Measurements from ENCODE around the gene FBN1.

The FBN1 gene

GRCh38 chr15:48645558-48646330, at the start of gene FBN1:
TSS of gene FBN1 (minus strand) at chr15:48645709. CDS start at chr15:48644769, 940 bp downstream.
- no peak for DNase-seq

DNA sequence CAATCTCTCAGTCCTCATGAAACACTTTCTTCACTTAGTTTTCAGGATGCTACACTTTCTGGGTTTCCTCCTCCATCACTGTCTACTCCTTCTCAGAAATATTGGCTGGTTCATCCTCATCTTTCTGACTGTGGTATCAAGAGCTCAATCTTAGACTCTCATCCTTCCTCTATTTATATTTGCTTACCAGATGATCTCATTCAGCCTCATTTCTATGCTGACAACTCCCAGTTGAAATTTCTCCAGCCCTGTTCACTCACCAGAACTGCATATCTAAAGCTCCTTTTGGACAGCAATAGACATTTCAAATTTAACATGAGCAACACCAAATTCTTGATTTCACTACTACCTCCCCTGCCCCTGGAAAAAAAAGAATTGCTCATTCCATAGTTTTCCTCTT, 48.0 kb upstream of the FBN1 start:
- DNase-seq: no peak

- DNase-seq: no peak
Observed at GRCh38 chr15:48688493-48688892, 43.0 kb upstream of the FBN1 start.

GRCh38 chr15:48683991-48684765, 38.7 kb upstream of the FBN1 start:
- DNase-seq: no peak

DNA sequence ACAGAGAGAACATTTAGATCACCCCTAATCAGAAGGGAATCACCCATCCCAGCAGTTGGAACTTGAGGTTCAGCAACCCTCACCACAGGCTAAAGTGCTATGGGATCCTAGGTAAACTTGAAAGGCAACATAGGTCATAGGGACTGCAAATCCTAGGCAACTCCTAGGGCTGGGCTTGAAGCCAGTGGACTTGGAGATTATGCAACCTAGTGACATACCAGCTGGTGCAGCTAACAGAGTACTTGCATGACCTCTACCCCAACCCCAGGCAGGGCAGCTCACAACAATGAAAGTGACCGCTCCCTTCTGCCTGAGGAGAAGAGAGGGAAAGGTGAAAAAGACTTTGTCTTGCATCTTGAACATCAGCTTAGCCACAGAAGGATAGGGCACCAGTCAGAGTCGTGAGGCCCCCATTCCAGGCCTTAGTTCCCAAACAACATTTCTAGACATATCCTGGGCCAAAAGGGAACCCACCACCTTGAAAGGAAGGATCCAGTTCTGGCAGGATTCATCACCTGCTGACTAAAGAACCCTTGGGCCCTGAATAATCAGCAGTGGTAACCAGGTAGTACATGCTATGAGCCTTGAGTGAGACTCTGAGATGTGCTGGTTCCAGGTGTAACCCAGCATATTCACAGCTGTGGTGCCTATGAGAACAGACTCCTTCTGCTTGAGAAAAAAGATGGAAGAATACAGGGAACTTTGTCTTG, 37.6 kb upstream of the FBN1 start:
- no peak for DNase-seq

DNA sequence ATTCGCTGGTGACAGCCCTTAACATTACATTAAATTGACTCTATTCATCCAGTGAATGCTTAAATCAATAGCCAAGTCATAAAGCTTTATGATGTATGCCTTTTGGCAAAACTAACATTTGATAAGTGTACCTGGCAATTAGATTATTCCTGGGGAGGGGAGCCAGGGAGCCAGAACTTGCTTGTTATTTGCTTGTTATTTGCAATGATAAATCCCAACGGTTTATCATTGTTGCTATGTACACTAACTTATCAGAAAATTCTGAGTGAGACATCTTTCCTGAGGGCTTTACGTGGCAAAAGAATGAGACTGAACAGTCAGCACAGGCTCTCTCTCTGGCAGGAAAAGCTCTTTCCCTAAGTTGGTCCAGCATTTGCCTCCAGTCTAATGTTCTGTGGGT, 35.8 kb upstream of the FBN1 start:
- DNase-seq: no peak

- DNase-seq: no peak
Observed at GRCh38 chr15:48680841-48681240, 35.3 kb upstream of the FBN1 start.

GRCh38 chr15:48679952-48680351, 34.4 kb upstream of the FBN1 start:
- DNase-seq: no peak

DNA sequence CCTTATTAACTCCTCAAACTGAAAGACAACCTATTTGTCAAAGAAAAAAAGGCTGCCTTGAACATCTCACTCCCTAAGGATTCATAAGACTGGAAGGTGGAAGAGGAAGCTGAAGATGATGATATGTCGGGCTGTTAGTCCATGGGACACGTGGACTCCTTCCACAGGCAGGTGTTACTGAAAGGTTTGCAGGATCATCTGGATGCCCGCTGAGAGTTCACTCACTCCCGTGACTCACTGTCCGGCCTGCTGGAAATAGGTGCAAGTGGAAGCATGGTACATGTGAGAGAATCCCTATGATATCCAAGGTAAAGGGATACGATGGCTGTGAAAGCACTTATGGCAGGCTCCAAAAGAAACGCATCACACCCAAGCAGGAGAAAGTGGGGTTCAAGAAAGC, 33.3 kb upstream of the FBN1 start:
- DNase-seq: no peak

DNA sequence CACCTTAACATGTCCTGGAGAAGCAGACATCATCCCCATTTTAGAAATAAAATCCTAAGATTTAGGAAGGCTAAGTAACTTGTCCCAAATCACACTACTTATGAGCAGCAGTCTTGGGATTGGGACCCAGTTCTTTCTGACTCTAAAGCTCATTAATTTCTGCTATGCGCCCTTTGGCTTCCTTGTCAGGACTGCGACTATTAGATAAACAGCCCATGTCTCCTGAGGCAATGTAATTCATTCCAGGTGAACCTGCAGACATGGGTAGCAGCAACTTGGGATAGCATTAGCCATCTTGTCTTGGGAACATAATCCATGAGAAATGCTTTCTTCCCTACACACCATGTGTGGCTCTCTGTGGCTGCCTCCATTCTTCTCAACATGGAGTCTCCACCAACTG, 32.3 kb upstream of the FBN1 start:
- no peak for DNase-seq

GRCh38 chr15:48675436-48675835, 29.9 kb upstream of the FBN1 start:
- no peak for DNase-seq

GRCh38 chr15:48674876-48675275, 29.4 kb upstream of the FBN1 start:
- DNase-seq: no peak

DNA sequence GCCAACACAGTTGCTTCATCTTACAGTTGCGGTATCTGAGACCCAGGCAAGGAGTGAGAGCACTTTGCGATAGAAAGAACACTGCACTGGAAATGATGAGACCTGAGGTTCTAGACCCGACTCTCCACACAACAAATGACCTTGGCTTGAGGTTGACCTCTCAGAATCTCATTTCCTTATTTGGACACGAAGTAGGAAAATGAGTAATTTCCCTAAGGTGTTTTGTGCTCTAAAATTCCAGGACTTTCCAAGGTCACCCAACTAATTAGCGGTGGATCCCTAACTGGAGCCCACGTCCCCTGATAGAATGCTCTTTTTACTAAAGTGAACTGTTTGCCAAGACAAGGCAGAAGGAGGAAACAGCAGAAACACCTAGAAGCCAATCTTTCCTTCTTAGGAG, 26.7 kb upstream of the FBN1 start:
- no peak for DNase-seq

- DNase-seq: no peak
Observed at GRCh38 chr15:48671103-48672022, 25.9 kb upstream of the FBN1 start.

GRCh38 chr15:48667701-48668100, 22.2 kb upstream of the FBN1 start:
- no peak for DNase-seq

GRCh38 chr15:48664436-48664835, 18.9 kb upstream of the FBN1 start:
- DNase-seq: no peak

DNA sequence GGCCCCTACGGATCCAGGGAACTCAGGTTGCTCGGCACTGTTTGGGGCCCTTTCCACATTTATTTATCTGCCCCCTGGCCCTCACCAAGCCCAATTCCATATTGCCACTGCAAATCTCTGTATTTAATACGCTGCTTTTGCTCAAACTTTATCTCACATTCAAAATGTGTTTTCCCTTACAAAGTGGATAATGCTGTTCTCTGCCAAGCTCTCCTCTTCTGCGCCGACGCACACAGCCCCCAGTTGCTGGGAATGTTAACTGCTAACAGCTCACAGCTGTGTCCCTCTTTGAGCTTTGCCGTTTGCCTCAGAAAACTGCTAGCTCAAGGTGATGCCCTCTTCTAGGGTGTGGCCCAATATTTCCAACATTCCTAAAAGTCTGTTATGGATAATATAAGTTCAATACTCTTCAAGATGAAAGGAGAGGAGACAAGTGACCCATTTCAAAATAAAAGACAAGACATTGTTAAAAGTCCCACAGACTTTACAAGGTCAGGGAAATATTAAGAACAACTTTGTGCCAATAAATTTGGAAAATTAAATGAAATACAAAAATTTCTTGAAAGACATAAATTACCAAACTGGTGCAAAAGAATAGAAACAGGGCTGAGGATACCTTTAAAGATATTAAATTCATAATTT, 12.6 kb upstream of the FBN1 start:
- no peak for DNase-seq

DNA sequence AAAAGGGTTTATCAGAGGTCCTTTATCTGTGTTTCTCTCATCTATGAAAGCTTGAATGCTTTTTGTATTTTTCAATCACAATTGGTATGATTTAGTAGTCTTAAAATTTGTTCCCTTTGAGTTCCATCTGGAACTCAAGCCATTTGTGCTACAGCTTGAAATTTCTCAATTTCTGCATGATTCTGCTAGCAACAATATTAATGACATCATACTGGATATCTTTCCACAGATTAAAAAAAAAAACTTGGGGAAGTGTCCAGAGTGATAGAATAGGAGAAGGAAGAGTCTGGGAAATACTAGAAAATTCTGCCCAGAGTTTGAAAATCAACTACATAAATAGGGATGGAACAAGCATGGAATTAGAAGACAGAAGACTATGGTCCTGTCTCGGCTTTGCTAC, 9.3 kb upstream of the FBN1 start:
- no peak for DNase-seq

- DNase-seq: no peak
Observed at GRCh38 chr15:48653913-48654670, 8.6 kb upstream of the FBN1 start.

DNA sequence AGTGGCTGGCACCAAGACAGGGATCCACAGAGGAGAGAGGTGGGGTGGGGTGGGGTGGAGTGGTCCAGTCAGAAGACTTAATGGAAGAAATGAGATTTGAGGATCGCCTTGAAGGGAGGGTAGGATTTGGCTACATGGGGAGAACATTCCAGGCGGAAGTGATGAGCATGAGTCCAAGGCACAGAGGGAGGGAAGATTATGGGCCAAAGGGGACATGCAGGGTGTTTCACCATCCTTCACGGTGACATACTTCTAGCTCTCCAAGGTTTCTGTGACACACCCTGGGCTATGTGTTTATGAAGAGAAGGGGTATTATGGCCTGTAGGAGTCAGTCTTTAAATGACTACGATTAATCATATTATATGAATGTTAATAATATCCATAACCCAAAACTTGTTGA, 7.7 kb upstream of the FBN1 start:
- DNase-seq: no peak

DNA sequence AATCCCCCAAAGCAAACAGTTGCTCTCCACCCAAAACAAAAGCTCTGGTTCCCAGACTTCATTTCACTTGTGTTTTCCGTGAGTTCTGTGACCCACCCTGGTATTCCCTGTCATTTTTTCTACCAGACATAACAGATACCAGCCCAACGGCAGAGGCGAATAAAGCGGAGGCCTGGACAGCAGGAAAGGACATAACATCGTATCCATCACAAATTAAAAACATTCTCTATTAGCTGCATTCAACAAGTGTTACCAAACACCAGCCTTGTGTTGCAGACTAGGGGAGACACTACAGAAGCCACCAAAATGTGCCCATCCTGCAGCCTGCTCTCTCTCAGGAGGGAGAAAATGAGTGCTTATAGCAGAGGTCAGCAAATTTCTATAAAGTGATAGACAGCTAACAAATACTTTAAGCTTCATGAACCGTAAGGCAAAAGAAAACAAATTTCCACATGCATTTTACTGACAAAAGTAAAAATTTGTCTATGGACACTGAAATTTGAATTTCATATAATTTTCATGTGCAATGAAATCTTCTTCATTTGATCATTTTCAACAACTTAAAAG, 7.1 kb upstream of the FBN1 start:
- DNase-seq: no peak

All from activated T-cell treated with anti-CD3 and anti-CD28 coated beads, Interleukin-2, amount 50 U/mL, for 1 hour (primary cell).